Effector CD4-positive, alpha-beta T cell (primary cell): ENCODE results near the gene ITM2B.
"Not testable (repeated sequence)": the region's sequence is repeated elsewhere in the genome, so short reads cannot be mapped to it uniquely, and the experiment has no call there.

Source experiments
- DNase-seq: peaks from one replicate; pipeline ENCODE4 v3.0.0-alpha.2; 2020

The ITM2B gene

DNA sequence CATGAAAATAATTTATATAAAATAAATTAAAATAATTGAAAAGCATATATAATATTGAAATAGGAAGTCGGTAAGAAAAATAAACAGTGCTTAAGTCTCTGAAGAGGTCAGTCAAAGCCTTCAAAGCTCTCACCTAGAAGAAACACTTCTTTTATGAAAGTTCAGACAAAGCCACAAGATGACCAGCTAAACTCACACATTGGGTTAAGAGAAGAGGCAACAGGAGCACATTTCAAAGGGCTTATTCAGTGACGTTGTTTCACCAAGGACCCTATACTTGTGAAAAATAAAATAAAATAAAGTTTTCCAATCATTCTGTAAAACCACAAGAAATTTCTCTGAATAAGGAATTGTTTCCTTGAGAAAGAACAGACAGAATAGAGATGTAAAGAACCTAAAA is 2.5 kb upstream of the ITM2B start:
- DNase-seq: no peak

DNA sequence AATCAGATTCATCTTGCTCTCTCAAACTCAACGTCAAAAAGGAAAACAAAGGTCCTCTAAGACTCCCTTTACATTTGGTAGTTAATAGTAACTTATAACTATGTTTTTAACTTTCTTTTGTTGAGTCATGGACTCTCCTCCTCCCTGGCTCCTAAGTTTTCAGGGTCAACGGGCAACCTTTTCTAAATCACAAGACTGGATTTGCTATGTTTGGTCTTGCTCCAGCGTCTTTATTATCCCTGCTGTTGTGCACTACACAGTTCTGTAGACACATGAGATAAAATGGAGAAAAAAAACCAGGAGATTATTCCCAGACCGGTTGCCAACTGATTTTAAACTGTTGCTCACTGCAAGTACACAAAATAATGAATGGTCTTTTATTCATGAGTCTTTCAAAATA is 1.9 kb upstream of the ITM2B start:
- DNase-seq: no peak

DNA sequence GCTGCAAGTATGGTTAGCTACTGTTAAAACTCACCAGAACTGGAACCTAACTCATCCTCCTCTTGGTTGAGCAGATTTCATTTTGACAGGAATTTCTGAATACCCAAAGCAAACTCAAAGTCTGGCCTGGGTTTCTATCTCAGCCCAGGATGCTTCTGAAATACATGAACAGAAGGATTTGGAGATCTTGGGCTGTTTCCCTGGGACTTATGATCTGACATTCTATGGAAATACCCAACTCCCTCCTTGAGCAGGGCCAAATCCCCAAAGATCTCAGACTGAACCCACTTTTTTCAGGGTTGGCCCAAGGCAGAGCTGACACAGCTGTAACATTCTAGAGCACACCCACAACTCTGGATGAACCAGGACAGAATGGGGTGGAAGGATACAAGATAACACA is 1.1 kb upstream of the ITM2B start:
- DNase-seq: no peak

DNA sequence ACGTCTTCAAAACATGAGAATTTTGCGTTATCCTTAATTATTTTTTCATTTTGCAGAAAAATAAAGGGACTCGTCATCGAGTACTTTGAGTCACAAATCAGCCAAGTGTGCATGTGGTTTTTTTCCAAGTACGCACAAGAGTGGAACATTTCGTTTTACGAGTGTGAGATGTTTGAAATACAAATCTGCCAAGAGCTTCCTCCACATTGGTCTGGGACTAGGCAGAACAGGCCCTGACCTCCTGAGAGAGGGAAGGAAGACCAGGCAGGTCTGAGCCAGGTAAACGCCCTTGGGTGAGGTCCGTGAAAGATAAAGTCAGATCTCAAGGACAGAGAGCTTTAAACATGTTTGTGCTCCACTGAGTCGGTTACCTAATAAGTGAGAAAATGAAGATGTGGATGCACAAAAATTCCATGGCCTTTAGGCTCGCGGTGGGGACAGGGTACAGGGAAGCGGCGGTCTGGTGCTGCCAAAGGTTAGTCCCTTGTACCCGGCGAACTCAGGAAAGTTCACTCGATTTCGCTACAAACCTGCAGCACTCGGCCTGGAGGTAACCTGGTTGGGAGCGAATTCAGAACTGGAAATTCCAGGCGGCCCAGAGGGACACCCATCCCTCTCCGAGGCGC is 473 bp upstream of the ITM2B start:
- DNase-seq: no peak

DNA sequence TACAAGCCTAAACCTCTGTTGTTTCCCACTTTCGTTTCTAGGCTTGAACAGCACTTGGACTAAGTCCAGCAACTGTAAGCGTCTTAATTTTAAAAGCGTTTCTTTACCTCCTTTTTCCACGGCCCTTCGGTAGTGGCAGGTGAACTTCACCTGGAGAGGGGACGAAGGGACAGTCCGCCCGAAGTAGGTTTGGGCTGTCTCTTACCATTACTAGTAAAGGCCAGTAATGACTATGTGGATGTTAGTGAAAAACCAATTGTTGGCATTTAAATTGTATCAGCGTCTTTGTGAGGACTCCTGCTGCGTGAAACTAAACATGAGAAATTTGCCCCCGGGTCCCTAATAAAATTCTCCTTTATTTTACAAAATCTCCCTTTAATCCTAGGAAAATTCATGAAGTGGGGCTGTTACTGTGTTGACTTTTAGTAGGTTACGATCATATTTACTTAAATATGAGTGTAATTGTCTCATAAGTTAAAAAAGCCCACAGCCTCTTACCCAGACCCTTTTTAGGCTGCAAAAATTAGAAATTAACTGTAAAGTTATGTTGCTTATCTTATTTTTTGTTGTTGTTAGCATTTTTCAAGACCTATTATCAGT is 983 bp downstream of the ITM2B start:
- no peak for DNase-seq

DNA sequence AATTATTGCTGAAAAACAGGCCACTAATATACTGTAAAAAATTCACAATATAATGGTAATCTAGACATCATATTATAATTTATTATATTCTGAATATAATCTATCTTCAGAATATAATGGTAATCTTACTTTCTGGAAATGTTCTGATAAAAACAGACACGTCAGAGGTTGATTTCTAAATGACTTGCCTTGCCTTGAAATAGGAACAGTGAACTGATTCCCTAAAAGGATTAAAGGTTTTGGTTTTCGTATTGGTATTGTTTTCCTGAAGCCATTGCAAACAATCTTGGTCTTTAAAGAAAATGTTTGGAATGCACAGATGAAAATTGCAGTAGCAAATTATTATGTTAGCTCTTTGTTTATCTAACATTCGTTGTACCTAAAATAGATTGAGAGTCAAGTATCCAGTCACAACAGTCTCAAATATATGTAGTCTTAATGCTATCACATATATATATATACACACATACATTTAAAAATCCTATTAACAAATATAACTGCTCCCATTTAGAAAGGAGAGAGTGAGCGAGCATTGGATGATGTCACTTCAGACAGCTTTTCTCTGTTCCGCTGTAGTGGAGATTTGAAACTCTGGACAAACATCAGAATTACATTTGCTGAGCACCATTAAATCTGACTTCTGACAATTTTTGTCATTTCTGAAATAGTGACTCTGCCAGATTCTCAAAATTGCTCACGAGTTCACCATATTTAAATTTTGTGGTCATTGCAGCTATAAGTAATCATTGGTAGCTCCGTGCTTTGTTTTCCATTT is 1.7 kb downstream of the ITM2B start:
- no peak for DNase-seq

DNA sequence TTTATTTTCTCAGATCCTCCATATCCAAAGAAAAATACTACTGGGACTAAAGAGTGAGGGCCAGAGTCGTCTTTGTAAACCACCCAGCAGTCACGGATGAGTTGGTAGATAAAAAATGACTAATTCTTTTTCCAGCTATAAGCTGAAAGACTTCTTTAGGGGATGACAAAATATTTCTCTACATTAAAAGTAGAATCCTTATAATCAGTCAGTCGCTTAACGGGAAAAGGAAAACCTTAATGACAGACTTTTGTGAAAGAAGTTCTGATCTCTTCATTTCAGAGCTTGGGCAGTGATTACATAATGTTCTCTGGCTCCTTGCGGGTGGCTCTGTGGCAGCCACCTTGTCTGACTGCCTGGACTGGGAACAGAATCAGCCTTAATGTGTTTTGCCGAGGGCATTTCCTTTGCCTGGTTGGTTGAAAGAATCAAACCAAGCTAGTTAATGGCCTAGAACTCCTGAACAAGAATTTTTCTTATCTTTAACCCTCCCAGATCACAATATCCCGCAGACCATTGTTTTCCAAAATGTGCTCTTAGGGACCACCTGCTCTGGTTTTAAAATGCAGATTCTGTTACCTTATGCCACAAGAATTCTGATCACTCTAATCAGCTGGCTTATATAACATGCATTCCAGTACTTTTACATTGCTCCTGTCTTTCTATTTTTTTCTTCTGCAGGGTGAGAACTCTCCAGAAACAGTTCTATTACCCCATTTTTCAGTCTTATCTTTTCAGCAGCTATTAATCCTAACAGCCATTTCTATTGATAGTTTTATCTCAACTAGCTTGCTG is 2.5 kb downstream of the ITM2B start:
- DNase-seq: no peak

DNA sequence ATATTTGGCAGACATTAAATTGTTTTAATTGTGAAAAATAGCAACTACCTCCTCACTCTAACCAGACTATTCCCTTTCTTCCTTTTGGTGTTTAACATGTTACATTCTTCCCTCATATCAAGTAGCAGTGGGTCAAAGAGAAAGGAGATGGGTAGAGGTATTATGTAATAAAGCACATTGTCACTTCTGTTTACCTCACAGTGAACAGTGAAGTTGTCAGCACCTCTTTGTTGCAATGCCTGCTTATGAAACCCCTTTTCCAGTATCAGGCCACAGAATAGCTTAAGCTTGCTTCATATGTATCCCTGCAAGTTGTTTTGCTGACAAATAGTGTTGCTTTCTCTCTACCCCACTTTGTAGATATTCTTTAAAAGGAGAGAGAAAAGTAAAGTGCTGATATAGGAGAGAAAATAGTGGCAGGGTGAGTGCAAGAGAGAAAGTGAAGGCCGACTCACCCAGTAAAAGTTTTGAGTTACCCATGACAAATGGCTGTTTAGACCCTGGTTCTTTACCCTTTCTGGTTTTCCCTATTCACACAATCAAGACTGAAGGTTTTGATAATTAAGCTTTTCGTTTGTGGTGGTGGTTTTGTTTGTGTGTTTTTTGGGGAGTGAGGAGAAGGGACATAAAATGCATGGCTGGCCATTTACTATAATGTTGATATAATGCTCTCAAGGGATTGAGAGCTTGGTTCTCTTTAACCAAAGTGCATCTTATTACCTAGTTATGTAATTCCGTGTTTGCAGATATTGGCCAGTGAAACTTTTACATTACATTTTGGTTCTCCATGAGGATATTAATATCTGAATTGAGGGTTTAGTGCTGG is 3.7 kb downstream of the ITM2B start:
- DNase-seq: no peak

DNA sequence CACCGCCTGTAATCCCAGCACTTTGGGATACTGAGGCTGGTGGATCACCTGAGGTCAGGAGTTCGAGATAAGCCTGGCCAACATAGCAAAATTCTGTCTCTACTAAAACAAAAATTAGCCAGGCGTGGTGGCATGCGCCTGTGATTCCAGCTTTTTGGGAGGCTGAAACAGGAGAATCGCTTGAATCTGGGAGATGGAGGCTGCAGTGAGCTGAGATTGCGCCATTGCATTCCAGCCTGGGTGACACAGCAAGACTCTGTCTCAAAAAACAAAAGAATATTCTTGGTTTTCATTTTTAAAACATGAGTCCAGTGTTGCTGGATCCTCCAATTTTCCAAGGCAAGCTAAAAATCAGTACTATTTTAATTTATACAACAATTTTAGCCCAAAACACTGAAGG is 6.4 kb downstream of the ITM2B start:
- DNase-seq: not testable (repeated sequence)

DNA sequence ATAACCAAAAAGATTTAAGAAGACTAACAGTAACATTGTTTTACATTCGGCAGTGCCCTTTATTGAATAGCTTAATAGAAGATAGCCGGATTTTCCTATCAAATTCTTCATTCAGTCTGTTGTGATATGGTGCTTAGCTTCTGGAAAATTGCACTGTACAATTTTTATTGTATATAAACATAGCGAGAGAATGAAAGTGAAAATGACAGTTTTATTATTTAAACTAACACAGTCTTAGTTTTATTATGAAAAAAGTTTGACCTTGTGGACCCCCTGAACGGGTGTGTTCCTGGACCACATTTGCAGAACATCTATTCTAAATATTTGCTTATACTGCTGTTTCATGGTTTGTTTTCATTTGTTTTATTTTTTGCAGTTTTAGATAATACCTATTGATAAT is 8.6 kb downstream of the ITM2B start:
- no peak for DNase-seq

DNA sequence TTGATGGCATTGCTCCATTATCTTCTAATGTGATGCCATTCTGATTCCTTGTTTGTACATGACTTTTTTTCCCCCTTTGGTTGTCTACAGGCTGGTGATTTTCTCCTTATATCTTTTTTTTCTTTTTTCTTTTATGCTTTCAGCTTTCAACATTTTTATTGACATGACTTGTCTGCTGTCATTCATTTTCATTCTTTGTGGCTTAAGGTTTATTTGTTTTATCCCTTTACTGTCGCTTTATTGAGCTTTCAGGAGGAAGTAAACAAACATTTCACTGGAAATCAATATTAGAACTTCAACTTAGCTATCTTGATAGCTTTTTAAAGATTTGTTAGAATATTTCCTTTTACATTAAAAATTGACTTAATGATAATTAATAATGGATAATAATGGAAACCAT is 9.7 kb downstream of the ITM2B start:
- no peak for DNase-seq

DNA sequence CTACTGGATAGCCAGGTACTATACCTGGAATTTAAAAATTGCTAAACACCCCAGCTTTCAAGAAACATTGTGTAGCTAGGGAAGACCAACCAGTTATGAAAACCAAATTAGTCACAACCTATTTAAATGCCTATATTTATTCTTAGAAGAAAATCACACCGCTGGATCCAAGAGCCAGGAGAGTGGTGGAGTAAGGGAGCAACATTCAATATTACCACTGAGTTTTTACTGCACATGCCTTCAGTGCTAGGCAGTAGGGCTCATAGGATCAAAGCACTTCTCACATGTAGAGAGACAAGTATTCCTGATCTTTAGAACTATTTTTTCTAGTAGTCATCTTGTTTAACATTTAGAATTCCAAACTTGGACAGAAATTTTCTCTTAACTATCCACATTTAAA is 11.2 kb downstream of the ITM2B start:
- no peak for DNase-seq

DNA sequence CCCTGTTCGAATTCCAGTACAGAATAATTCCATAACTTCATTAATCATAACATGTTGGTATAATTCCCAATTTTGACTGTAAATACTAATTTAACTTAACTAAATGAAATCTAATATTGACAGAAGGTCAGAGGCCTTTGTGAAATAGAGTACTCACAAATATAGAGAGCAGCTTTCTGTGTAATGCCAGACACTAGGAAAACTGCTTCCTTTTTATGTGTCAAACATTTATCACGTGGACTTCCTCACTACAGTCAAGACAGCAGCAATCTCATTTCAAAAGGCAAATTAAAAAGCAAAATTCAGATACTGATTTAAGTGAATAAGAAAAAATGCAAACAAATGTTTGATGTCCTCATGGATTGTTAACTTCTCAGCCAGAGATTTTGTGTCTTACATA is 13.1 kb downstream of the ITM2B start:
- no peak for DNase-seq

DNA sequence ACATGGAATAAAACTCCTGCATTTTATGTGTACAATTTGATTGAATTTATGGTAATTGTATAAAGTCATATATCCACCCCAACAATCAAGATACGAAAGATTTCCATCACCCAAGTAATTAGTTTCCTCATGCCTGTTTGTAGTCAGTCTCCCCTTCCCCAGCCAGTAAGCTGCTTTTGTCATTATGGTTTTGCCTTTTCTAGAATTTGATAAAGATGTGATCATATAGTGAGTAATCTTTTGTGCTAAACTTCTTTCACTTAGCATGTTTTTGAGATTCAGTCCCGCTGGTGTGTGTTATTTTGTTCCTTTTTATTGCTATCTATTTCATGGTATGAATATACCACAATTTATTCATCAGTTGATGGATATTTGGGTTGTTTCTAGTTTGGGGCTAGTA is 16.0 kb downstream of the ITM2B start:
- no peak for DNase-seq

DNA sequence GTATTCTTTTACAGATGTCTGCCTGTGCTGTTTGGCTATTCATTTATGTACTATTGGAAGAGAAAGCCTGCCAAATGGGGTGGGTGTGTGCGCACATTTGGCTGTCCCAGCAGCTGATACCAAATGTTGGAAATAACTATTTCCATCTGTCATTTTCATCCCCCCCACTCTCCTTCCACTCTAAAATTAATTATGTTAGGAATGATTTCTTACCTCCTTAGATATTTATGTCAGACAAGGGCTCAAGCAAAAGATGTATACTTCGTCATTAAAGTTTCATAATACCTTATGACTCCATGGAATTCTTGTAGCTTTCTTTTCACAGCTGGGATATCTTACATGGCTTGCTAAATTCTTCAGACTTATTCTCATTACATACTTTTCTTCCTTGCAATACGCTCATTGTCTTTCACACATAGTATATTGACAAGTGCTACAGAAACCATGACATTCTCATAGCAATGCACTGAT is 18.6 kb downstream of the ITM2B start:
- DNase-seq: no peak

DNA sequence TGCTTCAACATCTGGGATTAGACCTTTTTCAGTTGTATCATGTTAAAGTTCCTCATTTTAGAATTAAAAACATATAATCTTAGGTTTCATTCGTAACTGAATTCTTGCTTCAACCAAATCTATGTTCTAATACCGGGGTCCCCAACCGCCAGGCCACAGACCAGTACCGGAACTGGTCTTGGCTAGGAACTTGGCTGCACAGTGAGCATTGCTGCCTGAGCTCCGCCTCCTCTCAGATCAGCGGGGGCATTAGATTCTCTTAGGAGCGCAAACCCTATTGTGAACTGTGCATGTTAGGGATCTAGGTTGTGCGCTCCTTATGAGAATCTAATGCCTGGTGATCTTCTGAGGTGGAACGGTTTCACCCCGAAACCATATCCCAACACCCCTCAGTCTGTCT is 19.2 kb downstream of the ITM2B start:
- no peak for DNase-seq

DNA sequence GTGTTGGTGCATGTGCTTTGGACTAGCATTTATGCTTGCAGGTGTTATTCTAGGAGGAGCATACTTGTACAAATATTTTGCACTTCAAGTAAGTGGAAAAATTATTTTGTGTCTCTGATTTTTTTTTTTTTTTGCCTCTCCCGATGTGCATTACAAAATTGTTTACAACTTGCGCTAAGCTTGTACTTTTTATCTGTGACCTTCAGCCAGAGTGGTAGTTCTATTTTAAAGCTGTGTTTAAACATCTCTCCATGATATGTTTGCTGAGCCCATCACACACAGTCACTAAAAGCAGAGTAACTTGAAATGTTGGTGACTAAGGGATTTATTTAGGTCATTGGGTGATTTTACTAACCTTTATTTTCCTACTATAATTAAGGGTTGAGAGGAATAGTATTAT is 20.8 kb downstream of the ITM2B start:
- no peak for DNase-seq

DNA sequence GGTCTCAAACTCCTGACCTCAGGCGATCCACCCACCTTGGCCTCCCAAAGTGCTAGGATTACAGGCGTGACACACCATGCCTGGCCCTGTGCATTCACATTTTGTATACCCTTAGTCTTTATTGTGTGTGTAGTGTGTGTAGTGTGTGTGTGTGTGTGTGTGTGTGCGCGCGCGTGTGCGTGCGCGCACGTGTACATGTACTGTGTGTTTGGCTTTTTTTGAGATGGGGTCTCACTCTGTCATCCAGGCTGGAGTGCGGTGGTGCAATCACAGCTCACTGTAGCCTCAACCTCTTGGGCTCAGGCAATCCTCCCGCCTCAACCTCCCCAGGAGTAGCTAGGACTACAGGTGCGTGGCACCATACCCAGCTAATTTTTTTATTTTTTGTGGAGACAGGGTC is 22.1 kb downstream of the ITM2B start:
- DNase-seq: no peak

DNA sequence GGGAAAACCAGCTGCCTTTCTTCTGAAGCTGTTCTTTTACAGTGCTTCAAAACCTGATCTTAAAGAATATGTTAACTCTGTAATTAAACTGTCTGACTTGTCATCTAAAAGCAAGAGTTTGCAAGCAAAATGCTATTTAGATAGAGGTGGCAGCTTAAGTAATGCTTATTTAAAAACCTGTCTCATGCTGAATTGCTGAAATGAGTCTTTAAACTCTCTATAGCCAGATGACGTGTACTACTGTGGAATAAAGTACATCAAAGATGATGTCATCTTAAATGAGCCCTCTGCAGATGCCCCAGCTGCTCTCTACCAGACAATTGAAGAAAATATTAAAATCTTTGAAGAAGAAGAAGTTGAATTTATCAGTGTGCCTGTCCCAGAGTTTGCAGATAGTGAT is 22.9 kb downstream of the ITM2B start:
- DNase-seq: no peak

DNA sequence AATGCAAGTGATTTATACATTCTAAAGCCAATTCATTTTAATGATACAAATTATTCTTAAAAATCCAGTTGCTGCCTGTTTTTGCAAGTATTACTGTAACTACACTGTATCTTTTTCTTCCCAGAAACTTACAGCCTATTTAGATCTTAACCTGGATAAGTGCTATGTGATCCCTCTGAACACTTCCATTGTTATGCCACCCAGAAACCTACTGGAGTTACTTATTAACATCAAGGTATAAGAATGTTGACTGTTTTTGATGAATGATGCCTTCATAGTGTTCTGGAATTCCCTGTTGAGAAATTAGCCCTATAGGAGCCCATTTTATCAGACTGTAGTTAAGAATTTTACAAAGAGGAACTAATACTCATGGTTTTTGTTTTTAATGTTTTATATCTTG is 25.0 kb downstream of the ITM2B start:
- no peak for DNase-seq

DNA sequence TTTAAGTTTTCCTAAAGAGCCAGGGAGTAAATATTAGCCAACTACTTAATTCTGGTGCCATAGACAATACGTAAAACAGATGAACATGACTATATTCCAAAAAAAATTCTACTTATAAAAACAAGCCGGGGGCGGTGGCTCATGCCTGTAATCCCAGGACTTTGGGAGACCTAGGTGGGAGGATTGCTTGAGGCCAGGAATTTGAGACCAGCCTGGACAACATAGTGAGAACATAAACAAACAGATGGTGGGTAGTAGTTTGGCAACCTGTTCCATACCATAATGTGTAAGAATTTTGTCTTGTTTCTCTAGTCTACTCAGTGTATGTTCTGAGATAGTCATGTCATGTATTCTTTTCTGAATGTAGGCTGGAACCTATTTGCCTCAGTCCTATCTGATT is 25.4 kb downstream of the ITM2B start:
- DNase-seq: no peak

DNA sequence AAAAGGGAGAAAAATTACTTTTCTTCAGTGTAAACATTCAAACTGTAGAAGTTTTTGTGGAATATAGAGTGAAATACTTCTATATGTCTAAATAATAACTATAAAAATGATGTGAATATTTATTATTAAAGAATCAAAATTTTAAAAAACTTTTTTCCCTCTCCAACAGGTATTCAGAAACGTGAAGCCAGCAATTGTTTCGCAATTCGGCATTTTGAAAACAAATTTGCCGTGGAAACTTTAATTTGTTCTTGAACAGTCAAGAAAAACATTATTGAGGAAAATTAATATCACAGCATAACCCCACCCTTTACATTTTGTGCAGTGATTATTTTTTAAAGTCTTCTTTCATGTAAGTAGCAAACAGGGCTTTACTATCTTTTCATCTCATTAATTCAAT is 28.0 kb downstream of the ITM2B start:
- no peak for DNase-seq

DNA sequence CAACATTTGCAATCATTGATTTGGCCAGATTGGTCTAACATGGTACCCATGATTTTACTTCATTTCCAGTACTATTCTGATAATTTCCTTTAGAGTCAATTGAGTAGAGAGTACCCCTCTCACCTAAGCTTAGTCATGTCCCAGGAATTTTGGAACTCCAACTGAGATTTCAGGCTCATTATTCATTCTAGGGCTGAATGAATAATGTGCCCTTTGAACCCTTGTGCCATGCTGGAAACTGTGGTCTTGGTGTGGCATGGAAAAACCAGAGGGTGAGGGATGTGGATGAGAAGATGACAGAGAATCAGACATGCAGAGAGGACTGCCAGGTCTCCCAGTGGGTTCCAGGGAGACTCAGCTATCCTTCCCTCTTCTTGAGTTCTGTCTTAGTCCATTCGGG is 30.2 kb downstream of the ITM2B start:
- no peak for DNase-seq
